CD4-positive, alpha-beta T cell treated with Interferon alpha-2 for 1 hour (primary cell): Measurements from ENCODE around the gene ABLIM2.

ENCODE experiments used
- DNase-seq, 2 donors: peaks; one replicate each; pipeline ENCODE4 v3.0.0-alpha.2; 2020 to 2022

ABLIM2 gene

DNA sequence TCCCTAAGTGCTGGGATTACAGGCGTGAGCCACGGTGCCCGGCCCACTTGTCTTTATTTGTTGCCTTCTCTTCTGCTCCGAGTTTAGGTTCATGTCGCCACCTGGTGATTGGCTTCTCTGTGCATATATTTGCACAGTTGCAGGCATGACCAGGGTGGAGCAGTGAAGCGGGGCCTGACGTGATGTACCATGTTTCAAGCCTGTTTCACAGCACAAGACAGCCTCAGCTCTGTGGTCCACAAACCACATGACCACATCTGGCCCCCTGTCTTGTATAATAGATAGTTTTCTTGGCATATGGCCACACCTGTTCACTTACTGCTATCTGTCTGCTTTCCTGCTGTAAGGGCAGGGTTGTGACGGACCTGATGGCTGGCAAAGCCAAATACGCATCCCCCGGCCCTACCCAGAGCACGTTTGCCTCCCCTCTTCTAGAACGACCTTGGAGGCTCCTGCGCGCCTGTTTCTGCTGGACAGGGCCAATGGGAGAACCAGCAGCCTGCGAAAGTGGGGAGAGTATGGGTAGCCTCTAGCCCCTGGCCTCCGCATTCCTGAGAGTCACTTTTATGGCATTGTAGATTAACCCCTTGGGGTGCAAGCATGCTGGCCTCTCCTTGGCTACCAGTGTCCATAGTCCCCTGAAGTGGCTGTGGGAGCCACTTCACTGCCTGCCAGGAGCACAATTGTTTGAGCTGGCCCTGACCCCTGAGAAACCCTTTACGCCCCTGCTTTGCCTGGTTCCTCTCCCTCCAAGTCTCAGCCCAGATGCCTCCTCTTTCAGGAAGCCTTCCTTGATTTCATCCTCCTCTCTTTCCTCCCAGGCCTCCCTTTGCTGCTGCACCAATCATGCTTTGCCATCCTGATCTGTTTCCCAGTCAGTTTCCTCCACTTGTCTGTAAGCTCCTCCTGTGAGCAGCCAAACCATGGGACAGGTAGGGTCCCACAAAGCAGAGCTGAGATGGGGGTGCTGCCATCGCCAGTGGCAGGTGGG is 34.4 kb upstream of the ABLIM2 start:
- DNase-seq: peak; percentile 22 to 64

DNA sequence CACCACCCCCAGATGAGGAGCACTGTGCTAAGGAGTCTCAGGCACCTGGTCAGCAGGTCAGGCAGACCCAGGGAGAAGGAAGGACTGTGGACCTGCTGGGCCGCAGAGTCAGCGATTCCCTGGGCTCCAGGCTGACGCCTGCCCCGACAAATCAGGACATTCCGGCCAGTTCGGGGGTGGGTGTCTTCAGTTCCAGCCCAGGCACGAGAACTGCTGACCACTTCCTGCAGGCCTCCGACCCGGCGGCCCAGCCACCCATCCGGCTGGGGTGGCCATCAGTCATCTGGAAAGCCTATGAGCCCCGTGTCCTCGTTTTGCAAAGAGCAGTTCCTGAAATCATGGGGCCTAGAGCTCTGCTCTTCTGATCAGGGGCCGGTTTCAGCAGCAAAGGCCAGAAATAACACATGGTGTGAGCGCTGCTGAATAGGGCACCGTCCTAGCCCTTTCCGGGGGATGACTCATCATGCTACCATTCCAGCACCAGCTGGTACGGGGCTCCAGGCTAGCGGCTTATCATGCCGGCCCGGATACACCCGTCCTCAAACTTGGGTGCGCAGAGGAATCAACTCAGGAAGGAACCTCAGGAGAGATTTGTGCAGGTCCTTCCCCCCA is 32.6 kb upstream of the ABLIM2 start:
- DNase-seq: peak in 1 of 2 donors; percentile 44

DNA sequence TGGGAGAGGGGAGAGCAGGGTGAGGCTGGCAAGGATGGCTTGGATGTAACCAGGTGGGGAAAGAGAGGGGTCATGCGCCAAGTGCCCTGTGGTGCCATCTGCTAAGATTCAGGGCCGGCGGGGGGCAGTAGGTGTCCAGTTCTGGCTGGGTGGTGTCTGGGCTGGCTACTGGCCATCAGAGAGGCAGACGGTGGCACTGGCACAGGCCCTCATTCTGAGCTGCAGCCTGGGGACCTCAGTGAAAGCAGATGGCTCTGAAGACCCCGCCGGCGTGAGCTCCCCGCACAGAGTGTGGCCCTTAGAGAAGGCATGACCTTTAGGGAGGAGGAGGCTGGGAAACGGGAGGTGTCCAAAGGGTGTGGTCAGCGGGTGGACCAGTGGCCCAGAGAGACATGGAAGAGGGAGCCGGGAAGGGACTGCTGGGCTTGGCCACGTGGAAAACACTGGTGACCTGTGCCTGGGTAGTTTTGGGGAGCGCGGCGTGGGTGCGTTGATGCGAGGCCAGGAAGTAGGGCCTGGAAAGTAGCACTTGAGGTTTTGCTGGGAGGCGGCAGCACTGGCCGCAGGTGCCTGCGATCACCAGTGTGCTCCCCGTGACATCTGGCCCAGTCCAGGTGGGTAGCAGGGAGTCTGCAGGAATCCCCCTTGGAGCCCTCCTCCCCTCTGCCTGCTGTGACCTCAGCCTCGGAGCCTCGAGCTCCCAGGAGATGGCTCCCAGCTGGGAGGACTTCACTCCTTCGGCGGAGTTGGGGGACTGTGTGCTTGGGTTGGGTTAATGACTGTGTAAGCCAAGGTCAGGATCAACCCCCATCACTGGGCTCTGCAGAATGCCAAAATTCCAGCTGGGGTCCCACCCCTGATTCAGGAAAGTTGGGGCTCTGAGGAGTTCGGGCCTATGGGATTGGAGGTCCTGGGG is 31.2 kb upstream of the ABLIM2 start:
- DNase-seq: no peak

DNA sequence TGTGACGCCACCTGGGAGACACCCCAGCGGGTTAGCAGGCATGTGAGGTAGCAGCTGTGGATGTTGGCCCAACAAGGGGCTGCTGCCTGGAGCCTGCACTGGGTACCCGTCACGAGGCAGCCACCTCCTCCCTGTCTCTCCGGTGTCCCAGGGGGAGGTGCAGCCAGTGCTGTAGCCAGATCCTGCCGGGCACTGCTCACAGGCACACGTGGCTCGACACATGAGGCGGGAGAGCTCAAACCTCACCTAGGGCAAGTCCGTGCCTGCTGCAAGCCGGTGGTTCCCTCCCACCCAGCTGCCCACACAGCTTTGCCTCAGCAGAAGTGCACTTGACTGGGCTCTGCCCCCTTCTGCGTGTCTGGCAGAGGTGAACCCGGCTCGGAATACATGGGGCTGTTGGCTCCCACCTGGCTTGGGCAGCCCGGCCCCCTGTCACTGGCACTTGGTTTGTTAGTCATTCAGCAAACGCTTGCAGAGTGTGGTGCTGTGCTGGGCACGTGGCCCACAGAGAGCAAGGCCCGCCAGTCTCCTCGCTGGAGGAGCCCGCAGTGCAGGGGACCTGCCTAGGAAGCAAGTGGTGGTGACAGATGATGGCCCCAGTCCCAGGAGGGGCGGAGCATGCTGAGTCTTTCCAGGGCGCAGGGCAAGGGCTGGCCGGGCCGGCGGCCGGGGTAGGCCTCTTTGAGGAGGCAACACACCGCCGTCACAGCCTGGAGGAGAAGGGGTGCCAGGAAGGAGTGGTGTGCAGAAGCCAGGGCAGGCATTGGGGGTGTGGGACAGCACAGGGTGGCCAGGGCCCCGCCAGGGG is 30.3 kb upstream of the ABLIM2 start:
- no peak for DNase-seq

DNA sequence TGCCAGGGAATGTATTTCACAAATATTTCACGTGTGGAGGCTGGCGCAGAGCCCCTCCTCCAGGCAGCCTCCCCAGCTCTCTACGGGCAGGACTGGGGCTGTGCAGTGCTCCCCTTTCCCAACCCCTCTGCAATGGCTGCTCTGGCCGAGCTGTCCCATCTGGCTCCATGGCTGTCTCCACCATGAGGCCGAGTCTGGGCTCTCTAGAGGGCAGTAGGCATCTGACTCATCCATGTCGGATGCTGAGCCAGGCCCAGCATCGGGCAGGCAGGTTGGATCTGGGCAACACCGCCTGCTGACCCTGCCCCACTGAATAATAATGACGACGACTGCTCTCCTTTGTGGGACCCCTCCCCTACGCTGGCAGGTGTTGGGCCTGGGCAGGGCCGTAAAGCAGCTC is 29.5 kb upstream of the ABLIM2 start:
- no peak for DNase-seq

DNA sequence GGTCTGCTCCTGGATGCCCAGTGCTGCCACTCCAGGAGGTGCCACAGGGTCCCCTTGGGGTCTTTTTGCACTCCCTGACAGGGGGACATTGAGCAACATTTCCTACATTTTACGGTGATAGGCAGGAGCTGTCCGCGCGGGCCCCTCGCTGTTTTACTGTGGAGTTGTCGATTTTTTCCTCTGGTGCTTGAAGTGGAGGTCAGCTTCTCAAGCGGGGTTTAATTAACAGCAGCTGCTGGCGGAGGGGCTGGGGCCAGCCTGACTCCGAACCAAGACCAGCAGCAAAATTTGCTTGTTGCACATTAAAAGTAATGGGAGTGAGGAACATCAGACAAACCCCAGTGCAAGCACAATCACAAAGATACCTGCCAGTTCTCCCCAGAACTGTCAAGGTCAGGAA is 27.3 kb upstream of the ABLIM2 start:
- DNase-seq: no peak

DNA sequence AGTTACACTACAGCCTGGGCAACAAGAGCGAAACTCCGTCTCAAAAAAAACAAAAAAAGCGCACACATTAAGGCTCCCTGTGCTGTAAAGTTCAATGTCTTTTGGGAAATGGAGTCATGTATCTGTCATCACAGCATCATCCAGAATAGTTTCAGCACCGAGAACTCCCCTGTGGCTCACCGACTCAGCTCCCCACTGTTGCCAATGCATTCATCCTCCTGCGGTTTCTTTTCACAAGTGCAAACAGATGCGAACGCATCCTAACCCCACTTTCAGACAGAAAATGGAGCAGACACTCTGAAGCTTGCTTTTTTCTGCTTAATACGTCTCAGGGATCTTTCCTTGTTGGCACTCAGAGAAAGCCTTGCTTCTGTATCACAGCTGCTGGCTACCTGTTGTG is 26.7 kb upstream of the ABLIM2 start:
- no peak for DNase-seq

DNA sequence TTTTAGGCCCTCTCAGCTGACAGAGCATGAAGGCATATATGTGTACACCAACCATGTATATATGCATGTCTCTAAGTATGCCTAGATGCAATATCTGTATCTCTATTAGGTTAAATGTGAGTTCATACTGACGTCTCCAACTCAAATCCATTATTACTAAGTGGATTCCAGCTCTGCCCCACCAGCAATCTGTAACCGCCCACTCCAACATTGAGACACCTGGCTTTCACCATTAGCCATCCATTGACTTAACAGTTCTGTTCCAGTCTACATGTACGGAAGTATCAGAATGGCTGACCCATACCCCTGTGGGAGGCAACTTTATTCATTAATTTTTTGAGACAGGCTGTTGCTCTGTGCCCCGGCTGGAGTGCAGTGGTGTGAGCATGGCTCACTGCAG is 25.4 kb upstream of the ABLIM2 start:
- DNase-seq: no peak

DNA sequence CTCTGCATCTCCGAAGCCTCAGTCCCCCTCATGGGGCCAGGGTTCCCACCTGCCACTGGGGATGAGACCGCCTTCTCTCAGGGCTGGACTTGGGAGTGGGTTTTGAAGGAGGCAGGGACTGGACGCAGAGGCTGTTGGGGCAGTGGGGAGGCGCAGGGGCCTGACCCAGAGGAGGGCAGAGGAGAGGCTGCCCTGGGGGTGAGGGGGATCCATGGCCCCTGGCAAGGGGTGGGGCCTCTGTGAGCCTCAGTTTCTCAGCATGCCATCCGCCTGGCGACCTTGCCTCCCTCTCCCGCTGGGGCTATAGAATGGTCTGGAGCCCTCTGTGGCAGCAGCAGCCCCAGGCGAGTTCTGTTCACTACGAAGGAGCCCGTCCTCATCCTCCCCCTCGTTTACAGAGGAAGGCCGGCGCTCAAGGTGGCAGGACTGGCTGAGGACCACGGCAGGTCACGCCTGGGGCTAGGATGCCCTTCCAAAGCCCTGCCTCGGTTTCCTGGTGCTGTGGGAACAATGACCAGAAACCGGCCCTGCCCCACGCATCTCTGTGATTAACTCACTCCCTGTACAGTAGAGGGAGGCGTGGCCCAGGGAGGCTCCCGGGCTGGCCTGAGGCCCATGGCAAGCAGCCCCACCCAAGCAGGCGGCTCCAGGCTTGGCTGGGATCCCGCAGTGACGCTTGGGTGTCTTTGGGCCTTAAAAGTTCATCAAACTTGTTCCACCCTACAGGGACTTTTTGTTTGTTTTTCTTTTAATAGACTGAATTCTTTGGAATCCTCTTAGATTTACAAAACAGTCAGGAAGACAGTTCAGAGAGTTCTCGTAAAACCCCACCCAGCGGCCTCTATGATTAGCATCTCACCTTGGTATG is 24.5 kb upstream of the ABLIM2 start:
- DNase-seq: no peak

DNA sequence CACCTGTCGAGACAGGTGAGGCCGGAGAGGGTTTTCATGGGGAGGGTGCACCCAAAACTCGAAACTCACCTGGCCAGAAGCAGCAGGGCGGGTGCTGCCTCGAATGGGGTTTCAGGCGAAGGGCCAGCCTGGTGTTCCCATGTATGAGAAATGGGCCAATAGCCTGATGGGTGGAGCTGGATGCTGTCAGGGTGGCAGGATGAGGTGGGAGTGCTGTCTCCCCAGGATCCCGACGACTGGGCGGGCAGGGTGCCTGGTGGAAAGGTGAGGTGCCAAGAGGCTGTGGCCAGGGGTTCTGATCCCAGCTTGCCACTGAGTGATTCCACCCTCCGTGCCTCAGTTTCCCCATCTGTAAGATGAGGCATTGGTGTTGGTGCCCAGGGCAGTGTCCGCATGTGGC is 23.7 kb upstream of the ABLIM2 start:
- no peak for DNase-seq

DNA sequence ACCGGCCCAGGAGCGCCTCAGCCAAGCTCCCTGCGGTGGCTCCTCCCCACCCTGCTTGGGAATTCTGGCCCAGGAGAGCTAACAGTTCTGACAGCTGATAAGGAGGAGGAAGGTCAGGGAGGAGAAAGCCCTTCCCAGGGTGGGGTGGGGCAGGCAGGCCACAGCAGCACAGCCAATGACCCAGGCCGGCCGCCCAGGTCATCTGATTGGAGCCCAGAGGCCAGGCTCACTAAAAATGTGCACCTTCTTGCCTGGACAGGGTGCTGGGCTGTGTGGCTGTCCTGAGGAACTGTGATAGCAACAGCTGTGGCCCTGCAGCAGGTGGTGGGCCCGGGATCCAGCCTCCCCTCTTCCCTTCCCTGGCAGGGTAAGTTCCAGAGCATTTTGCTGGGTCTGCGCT is 23.2 kb upstream of the ABLIM2 start:
- DNase-seq: no peak

DNA sequence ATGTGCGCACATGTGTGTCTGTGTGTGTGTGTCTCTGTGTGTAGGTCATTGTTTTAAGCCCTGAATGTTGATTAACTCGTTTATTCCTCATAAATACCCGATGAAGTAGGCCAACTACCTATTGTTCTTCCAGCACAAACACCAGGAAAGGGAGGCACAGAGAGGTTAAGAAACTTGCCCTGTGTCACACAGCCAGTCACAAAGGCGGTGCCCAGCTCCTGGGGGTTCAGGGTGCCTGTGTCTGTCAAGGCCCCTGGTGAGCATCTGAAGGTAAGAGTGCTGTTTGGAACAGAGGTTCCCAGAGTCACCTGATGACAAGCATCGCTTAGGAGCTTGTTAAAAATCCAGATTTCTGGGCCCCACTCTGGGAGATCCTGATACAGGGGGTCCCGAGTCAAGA is 22.5 kb upstream of the ABLIM2 start:
- no peak for DNase-seq

DNA sequence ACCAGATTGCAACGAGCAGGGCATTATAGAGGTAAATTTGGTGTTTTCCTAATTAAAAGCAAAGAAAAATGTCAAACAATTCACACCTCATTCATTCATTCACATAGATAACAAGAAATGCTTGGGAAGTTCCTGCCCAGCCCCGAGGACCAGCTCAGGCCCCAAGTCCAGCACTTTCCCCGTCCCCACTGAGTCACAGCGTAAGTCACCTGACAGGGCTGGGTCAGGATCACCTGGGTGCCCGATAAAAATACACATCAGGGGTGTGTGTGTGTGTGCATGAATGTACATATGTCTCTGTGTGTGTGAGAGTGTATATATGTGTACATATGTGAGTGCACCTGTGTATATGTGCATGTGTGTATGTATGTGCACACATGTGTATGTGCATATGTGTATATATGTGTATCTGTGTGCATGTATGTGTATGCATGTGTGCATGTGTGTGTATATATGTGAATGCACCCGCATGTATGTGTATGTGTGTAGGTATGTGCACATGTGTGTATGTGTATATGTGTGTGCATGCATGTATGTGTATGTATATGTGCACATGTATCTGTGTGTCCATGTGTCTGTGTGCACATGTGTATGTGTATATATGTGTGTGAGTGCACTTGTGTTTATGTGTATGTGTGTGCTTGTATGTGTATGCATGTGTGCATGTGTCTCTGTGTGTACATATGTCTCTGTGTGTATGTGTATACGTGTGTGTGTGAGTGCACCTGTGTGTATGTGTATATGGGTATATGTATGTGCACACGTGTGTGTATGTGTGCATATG is 21.9 kb upstream of the ABLIM2 start:
- no peak for DNase-seq

DNA sequence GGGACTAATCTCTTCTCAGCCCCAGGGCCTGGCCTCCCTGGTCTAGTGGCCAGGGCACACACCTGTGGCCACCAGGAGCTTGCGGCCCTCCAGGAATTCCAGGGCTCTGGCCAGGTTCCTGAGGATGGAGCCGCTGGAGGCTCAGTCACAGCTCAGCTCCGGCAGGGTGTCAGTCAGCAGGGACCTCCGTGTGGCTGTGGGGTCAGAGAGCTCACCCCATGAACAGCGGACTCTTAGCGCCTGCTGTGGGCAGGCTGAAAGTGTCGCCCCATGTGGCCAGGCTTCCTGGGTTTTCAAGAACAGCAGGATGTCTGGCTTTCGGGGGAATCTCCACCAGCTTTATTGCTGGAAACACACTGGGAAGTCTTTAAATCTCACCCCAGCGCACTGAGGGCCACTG is 21.2 kb upstream of the ABLIM2 start:
- DNase-seq: no peak

DNA sequence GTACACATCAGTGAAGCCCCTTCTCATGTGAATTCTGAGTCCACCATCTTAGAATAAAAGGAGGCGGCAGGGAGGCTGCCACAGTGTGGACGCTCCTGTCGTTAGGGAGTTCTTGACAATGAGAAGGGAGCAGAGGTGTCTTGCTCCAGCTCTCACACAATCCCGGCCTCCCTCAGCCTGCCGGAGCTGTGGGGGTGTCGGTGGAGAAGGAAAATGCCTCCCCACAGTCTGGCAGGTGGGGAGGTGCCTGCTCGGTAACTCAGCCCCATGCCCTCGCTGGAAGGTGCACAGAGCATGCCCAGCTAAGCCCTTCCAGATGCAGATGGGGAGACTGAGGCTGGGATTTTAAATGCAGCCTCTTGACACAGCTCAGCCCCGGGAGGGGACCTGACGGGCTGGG is 20.5 kb upstream of the ABLIM2 start:
- no peak for DNase-seq

DNA sequence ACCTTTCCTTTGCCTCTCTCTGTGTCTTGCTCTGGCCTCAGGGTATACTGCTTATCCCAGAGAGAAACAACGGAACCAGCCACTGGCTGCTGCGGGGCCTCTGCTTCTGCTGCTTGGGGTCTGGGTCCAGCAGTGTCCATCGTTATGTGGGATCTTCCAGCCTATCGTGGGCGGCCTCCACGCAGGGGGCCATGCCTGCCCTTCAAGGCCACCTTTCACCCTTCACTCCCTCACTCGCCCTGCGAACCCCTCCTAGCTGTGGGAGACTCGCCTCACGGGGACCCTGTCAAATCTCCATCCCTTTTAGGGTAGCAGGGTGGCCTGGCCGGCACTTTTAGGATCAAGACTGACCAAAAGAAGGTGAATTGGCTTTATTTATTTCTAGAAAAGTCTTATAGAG is 19.3 kb upstream of the ABLIM2 start:
- no peak for DNase-seq

DNA sequence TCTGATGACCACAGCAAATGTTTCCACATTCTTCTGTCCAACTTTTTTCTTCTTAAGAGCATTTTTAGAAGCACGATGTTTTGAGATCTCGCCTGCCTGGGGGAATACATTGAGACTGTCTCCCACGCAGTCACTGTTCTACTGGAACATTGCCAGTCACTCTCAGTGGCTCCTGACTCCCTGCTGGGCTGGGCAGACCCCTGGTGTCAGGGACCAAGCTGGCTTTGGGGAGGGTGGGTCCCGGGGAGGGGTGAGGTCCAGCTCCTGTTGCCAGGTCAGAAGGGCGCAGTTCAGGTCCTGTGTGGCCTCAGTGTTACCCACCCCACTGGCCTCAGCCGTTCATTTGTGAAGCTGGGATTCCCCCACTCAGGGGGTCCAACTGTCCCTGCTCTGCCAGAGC is 18.9 kb upstream of the ABLIM2 start:
- no peak for DNase-seq

DNA sequence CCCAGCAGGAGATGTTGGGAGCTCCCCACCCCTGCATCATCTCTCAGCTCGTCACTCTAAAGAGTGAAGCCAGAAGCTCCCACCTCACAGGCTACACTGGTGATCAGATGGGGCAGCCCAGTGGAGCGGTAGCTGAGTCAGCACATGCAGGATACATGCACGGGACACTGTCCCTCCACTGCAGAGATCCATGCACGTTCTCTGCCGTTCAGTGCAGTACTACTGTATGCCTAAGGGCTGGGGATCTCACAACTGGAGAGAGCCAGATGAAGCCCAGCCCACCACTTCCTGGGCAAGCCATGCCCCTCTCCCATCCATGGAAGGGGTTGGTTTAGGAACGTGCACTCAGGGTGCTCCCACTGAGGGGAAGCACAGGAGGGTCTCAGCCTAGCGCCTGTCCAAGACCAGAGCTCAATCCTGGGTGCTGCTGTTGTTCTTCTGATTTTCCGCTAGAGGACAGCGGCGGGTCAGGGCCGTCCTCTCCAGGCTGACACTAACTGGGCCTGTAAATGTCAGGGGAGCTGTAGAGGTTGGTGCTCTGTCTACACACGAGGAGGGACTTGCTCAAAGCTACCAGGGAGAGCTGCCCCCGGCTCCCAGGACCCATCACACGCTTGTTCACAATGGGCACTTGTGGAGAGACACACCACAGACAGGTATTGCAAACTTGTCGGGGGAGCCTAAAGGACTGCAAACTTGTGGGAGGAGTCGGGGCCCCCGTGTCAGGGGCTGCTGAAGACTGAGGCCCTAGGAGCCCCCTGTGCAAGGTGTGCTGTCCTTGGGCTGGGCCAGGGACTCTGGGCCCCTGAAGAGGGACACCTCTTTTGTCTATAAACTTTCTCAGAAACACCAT is 18.2 kb upstream of the ABLIM2 start:
- peak; percentile 43 to 53 for DNase-seq

DNA sequence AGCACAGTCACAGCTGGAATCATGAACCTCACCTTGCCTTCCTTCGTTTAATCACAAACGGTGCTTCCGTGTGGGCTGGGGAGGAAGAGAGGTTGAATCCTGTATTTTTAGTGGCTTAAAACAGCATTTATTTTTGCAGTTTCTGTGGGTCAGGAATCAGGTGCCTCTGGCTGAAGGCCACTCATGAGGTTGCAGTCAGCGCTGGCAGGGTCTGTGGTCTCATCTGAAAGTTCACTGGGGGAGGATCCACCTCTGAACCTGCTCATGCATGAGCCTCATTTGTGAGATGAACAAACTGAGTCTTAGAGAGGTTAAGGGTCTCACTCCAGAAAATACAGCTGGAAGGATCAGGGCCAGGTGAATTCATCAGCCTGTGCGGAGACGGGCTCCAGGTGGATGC is 17.1 kb upstream of the ABLIM2 start:
- no peak for DNase-seq

DNA sequence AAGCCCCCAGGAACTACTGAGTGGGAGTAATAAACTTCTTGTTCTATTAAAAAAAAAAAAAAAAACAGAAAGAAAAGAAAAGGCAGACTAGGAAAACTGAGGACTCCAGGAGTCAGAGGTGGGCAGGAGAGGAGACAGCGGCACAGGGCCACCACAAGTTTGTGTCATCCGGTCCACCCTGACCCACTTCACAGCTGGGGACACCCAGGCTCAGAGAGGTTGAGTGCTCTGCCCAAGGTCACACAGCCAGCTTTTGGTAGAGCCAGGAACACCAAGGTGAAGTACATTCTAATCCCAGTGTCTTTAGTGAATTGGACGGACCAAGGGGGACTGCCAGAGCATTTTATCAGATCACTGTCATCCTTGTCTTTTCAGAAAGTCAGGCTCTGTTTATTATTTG is 16.4 kb upstream of the ABLIM2 start:
- no peak for DNase-seq
